CD1c-positive myeloid dendritic cell (primary cell): ENCODE results near the gene ABCC6.
"Not testable (repeated sequence)": the region's sequence is repeated elsewhere in the genome, so short reads cannot be mapped to it uniquely, and the experiment has no call there.

Source experiments
- DNase-seq: peaks from one replicate; pipeline ENCODE4 v3.0.0-alpha.2; 2016; ENCODE audit errors: extremely low spot score

The ABCC6 gene

GRCh38 chr16:16190546-16190945 is 32.7 kb downstream of the ABCC6 start:
- DNase-seq = no peak

- DNase-seq = no peak
Measured at GRCh38 chr16:16189842-16190241, 33.5 kb downstream of the ABCC6 start.

- DNase-seq = no peak
Measured at GRCh38 chr16:16188827-16189226, 34.5 kb downstream of the ABCC6 start.

- DNase-seq = no peak
Measured at GRCh38 chr16:16186820-16187219, 36.5 kb downstream of the ABCC6 start.

GRCh38 chr16:16185095-16185494 is 38.2 kb downstream of the ABCC6 start:
- no peak for DNase-seq

- no peak for DNase-seq
Measured at GRCh38 chr16:16184594-16184993, 38.7 kb downstream of the ABCC6 start.

- DNase-seq = no peak
Measured at GRCh38 chr16:16183562-16183961, 39.7 kb downstream of the ABCC6 start.

- DNase-seq = no peak
Measured at GRCh38 chr16:16182918-16183317, 40.4 kb downstream of the ABCC6 start.

GRCh38 chr16:16181748-16182147 is 41.5 kb downstream of the ABCC6 start:
- DNase-seq = not testable (repeated sequence)

GRCh38 chr16:16178455-16179162 is 44.7 kb downstream of the ABCC6 start:
- DNase-seq = no peak

GRCh38 chr16:16176328-16176727 is 47.0 kb downstream of the ABCC6 start:
- no peak for DNase-seq

- DNase-seq = no peak
Measured at GRCh38 chr16:16175296-16175695, 48.0 kb downstream of the ABCC6 start.

GRCh38 chr16:16172991-16173390 is 50.3 kb downstream of the ABCC6 start:
- DNase-seq = no peak

GRCh38 chr16:16171332-16171919 is 51.9 kb downstream of the ABCC6 start:
- no peak for DNase-seq

- no peak for DNase-seq
Measured at GRCh38 chr16:16169615-16170014, 53.7 kb downstream of the ABCC6 start.

GRCh38 chr16:16168431-16168830 is 54.9 kb downstream of the ABCC6 start:
- no peak for DNase-seq

GRCh38 chr16:16167927-16168326 is 55.4 kb downstream of the ABCC6 start:
- DNase-seq = no peak

- DNase-seq = no peak
Measured at GRCh38 chr16:16166949-16167348, 56.3 kb downstream of the ABCC6 start.

GRCh38 chr16:16166085-16166484 is 57.2 kb downstream of the ABCC6 start:
- no peak for DNase-seq

- no peak for DNase-seq
Measured at GRCh38 chr16:16164243-16164642, 59.1 kb downstream of the ABCC6 start.

GRCh38 chr16:16163571-16163970 is 59.7 kb downstream of the ABCC6 start:
- DNase-seq = no peak

GRCh38 chr16:16163109-16163508 is 60.2 kb downstream of the ABCC6 start:
- DNase-seq = no peak

- DNase-seq = peak; percentile 36
Measured at GRCh38 chr16:16162591-16162990, 60.7 kb downstream of the ABCC6 start.

GRCh38 chr16:16161840-16162239 is 61.5 kb downstream of the ABCC6 start:
- not testable (repeated sequence) for DNase-seq
